Measurements from ENCODE around the gene APMAP.

GRCh38 chr20:24981790-24982189, 10.8 kb downstream of the APMAP start:
- no peak for TF ChIP-seq CTCF (IDR thresholded peaks at IDR 0.05)
- no peak for TF ChIP-seq EZH2 (IDR thresholded peaks at IDR 0.05)
- TF ChIP-seq EZH2phosphoT487 (IDR thresholded peaks at IDR 0.05) = no peak

All from neural progenitor cell (in vitro differentiated cells).